ENCODE data around the gene ACADSB.

Gene ACADSB

DNA sequence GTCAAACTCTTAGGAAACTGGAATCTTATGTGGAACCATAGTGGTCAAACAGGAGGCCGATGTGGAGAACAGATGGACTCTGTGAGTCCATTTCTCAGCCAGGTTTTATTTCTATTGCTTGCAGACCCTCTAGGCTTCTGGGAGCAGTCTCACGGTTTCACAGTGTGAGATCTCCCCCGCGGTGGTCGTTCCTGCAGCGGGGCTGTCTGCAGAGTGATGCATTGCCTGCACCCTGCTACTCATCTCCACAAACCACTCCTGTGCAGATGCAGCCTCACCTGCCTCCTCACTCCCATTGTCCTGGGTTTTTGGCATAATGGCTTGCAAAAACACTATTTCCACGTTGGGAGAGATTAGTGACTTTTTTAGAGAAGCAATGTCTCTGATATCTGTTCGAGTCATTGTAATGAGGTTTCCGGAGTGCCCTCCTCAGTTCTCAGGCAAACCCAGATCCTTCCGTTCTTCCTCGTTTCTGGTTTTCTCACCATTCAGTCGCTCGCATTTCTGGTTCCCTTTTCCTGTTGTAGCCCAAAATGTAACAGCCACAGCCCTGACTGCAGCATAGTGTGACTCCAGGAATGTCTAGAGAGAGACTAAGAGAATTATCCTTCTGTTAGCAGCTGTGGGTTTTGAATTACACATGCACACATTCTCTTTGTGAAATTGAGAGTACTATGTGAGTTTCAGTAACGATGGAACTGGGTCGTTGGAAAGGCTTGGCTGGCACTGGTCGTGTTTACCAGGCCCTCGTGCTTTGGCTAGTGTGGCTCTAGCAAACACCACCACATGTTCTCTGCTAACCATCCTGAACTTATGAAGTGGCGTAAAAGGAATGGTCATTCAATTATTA, 30.2 kb downstream of the ACADSB start:
- DNase-seq (ENCODE audit: extremely low read depth in 1 of 2, low read depth in 1 of 2): no peak

DNA sequence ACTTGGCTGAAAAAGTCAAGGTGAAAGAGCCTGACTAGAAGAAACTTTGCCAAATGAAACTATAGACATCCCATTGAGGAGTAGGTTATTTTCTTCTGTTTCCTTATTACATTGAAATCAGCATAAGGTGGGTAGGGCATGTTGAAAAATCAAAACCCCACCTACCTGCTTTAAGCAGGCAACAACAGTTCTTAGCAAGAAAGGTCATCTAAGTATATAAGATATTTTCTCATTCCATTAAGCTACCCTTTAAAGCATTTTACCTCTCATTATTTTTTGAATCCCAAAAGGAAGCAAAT, 30.8 kb downstream of the ACADSB start:
- DNase-seq (ENCODE audit: extremely low read depth in 1 of 2, low read depth in 1 of 2): no peak

DNA sequence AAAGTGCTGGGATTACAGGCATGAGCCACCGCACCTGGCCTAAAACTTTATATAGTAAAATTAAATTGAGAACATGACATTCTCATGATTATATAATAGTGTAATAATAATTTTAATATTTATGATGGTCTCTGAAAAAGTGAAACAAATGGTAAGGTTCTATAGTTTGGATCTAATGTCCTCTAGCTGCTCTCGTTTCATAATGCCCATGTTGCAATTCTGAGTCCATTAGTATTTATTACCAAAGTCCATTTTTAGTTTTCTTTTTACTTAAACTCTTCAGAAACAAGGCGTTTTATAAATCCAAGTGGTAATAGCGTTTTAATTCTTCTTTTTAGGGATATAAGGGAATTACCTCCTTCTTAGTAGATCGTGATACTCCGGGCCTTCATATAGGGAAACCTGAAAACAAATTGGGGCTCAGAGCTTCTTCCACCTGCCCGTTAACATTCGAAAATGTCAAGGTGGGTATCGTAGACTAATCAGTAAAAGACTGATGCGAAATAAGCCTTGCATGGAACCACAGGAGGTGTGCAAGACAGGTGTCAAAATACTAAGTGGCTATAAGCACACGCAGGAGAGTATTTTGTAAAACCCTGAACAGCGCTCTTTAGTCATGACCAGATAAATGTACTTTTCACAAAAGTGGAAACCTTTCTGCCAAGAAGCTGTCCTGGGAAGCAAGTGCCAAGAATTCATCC, 34.1 kb downstream of the ACADSB start:
- no peak for DNase-seq (ENCODE audit: extremely low read depth in 1 of 2, low read depth in 1 of 2)

DNA sequence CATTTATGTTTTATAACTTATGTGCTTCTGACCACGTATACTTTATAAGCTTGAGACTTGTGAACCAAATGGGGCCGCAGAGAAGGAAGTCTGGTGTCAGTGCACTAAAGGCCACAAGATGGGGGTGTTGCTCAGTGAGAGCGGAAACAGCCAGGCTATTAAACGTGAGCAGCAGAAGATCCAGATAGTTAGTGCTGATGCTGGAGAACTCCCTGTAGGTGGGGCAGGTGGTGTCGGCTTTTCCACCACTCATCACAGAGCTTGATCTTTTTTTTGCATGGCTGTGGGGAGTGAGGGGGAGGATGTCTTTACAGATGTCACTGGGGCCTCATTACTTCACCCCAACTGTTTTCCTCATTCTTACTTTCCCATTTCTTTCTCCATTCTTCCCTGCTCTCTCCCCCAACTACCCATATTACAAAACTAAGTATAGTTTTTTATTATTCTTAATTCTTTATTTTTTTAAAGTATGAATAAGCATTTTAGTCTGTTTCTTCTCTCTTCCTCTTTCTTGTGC, 34.7 kb downstream of the ACADSB start:
- DNase-seq (ENCODE audit: extremely low read depth in 1 of 2, low read depth in 1 of 2): peak in 1 of 2 donors; percentile 0

GRCh38 chr10:123044391-123044790, 35.6 kb downstream of the ACADSB start:
- DNase-seq (ENCODE audit: extremely low read depth in 1 of 2, low read depth in 1 of 2): no peak

GRCh38 chr10:123045961-123046731, 37.3 kb downstream of the ACADSB start:
- no peak for DNase-seq (ENCODE audit: extremely low read depth in 1 of 2, low read depth in 1 of 2)

- DNase-seq (ENCODE audit: extremely low read depth in 1 of 2, low read depth in 1 of 2): no peak
Observed at GRCh38 chr10:123057968-123058367, 49.2 kb downstream of the ACADSB start.

DNA sequence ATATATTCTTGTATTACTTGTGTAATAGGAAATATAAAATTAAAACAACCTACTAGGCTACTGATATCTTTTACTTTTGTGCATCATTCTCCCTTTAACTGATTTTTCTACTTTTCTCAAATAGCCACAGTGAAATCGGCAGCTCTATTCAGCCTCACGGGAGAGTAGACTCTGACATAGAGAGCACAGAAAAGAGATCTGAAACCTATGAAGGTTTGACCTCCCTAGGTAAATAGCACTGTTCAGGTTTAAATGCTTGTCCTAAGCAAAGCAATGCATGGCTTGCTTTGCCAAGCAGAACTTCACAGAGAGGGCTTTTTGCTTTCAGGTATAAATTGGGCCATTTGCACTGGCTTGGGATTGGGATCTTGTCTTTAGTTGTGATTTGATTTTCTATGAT, 53.1 kb downstream of the ACADSB start:
- no peak for DNase-seq (ENCODE audit: extremely low read depth in 1 of 2, low read depth in 1 of 2)

- DNase-seq (ENCODE audit: extremely low read depth in 1 of 2, low read depth in 1 of 2): no peak
Observed at GRCh38 chr10:123062726-123063125, 53.9 kb downstream of the ACADSB start.

DNA sequence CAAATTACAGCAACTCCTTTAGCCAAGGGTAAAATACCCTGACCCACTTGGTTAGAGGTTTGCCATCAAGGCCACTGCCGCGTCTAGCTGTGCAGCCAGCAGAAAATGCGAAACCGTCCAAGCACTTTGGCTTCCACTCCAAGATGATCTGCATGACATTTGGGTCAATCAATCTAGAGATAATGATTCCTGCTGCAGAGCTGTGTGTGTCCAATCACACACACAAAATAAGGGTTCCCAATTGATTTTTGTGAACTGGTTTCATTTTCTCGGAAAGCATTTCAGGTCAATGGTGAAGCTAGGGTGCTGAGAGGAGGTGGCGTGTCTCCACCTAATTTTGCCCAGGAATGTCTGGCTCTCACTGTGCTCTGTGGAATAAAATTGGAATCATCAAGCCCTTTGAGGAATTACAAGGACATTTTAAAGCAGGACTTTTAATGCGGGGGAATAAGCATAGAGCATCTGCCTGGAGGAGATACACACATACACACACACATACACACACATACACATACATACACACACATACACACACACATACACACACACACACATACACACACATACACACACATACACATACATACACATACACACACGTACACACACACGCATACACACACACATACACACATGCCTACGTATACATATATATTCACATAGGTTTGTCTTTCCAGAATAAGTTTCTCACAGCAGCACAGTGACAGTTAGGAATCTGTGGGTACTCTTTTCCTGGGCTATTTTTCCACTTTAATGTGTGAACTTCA, 59.5 kb downstream of the ACADSB start:
- no peak for DNase-seq (ENCODE audit: extremely low read depth in 1 of 2, low read depth in 1 of 2)

GRCh38 chr10:123069246-123069986, 60.6 kb downstream of the ACADSB start:
- no peak for DNase-seq (ENCODE audit: extremely low read depth in 1 of 2, low read depth in 1 of 2)

DNA sequence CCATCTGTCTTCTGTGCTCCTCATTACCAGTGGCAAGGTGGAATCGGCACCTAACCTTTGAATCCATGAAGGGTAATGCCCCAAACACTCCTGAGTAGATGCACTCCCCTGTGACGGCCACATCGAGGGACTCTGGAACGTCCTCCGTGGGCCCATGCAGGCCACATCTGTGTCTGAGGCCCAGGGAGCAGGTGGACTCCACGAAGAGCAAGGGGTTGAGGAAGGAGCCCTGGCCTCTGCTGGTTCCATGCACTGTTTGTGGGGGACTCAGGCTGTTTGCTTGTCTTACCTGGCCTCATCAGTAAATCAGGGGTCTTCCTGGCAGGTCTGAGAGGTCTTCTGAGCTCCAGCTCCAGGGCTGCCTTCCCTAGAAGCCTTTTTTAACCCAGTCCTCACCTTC, 64.4 kb downstream of the ACADSB start:
- DNase-seq (ENCODE audit: extremely low read depth in 1 of 2, low read depth in 1 of 2): no peak

DNA sequence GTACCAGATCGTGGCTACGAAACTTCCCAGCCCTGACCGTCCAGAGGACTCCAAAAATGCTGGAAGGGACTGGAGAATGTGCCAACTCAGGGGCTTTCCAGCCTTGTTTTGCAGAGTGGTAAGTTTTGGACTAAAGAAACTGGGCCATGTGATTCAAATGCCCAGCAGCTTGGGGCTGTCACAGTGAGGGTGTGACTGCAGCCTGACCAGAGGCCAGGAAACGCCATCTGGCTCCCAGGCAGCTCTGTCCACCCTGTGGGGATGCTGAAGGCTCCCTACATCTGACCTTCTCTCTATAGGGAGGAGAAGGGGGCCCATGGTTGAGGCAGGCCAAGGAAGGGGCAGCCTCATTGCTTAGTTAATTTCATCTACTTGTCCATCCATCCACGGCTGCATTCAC, 65.4 kb downstream of the ACADSB start:
- DNase-seq (ENCODE audit: extremely low read depth in 1 of 2, low read depth in 1 of 2): no peak

DNA sequence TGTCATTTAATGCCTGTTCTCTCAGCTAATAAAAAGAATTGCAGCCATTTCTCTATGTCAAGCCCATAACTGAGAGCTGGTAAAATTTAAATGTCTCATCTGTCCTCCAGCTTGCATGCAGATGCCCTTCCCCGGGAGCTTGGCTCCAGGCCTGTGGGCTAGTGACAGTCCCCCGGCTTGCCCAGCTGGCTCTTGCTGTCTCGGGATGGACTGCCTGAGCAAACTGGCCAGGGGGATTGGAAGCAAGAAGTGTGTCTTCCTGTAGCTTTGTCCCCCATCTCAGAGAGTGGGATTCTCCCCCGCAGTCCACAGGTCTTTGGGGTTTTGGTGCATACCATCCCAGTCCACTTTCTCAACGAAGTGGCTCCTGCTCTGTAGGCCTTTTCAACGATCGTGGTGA, 73.1 kb downstream of the ACADSB start:
- no peak for DNase-seq (ENCODE audit: extremely low read depth in 1 of 2, low read depth in 1 of 2)

DNA sequence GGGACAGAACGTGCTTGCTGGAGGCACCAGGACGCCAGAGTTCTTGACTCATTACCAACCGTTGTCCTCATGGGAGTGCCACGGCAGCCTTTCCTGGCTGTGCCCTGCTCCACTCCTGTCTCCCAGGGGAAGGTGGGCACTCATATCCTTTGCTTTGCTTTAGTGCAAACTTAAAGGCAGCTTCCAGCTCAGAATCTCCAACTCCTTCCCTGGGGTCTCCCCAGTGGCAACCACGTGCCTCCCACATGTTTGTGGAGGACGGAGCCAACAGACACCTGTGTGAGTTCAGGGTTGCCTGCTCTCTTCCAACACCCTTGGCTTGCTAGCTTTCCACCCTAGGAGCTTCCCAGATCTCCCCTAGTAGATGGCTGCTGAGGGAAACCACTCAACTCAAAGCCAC, 75.0 kb downstream of the ACADSB start:
- DNase-seq (ENCODE audit: extremely low read depth in 1 of 2, low read depth in 1 of 2): no peak

- DNase-seq (ENCODE audit: extremely low read depth in 1 of 2, low read depth in 1 of 2): no peak
Observed at GRCh38 chr10:123086281-123086680, 77.5 kb downstream of the ACADSB start.

DNA sequence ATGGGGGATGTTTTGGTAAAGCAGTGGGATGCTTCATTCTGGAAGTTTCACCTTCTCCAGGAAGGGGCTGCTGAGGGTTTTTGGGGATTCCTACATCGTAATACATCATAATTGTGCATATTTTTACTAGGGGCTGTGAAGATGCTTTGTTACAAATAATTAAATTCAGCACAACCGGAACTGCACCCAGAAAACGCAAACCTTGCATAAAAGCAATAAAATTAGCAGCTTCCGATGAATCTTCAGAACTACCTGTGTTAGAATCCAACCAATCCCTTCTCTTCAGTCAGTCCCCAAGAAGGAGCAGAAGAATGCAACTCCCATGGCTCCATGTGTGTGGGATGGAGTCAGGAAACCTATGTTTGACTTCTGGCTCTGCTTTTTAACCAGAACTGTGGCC, 78.5 kb downstream of the ACADSB start:
- DNase-seq (ENCODE audit: extremely low read depth in 1 of 2, low read depth in 1 of 2): no peak

GRCh38 chr10:123087786-123088185, 79.0 kb downstream of the ACADSB start:
- DNase-seq (ENCODE audit: extremely low read depth in 1 of 2, low read depth in 1 of 2): no peak

GRCh38 chr10:123092635-123093414, 84.0 kb downstream of the ACADSB start:
- no peak for DNase-seq (ENCODE audit: extremely low read depth in 1 of 2, low read depth in 1 of 2)
